HepG2 (cell line): ENCODE data around the gene SIX5. TPM values are rescaled to one million over a fixed set of nuclear protein-coding genes. Genes with fewer than 3 reads are reported as not detected.

ENCODE experiments used
- ATAC-seq: fragments of 200-7000 bp; cut with Tn5 transposase; 3 replicates; pipeline ENCODE4 v1.9.1; 2020; ENCODE audit warnings: mild to moderate bottlenecking, moderate library complexity
- BruUV-seq: library from RNA; stranded (reverse); fragments of 400-500 nt; replicated peaks from 2 replicates; lab custom pipeline; 2021; lab: Mats Ljungman, UMichigan
- CTCF ChIA-PET: fragments of 300-600 bp; formaldehyde crosslinking; extraction: SDS; loops from one replicate; lab custom pipeline; 2021; ENCODE audit warnings: low total read pairs, inconsistent platforms, low intra/inter-chr PET ratio; lab: Yijun Ruan, JAX
- POLR2A ChIA-PET: fragments of 350-600 bp; sonication (Branson Sonifier 250); formaldehyde crosslinking; loops from one replicate; lab custom pipeline; 2020; ENCODE audit warnings: antibody characterized with exemption, inconsistent platforms; lab: Yijun Ruan, JAX
- DNase-seq: peaks from one replicate; pipeline ENCODE4 v3.0.0-alpha.2; 2015; ENCODE audit warnings: low spot score
- FAIRE-seq: peaks from 3 replicates; lab custom pipeline; 2011; peaks lifted over from hg19 to GRCh38; lab: Jason Lieb, UNC
- H2AFZ ChIP-seq: one replicate; pipeline ENCODE4 v1.6.1; 2011; ENCODE audit warnings: low read length, inconsistent platforms
- H3K27ac ChIP-seq: fragments of 300-600 bp; 3 replicates; pipeline ENCODE4 v1.8.0; 2011; ENCODE audit warnings: mixed run types, mild to moderate bottlenecking, mixed read lengths, low read length, inconsistent platforms; ENCODE audit not compliant: insufficient read depth; ENCODE audit errors: extremely low read length
- H3K27me3 ChIP-seq, 2 experiments: fragments of 200-600 bp in 1 of 2; 2 replicates in 1 of 2; 3 replicates in 1 of 2; pipeline versions ENCODE4 v1.6.0 to v1.8.0; 2011; ENCODE audit warnings: low read length in 2 of 2, mild to moderate bottlenecking in 2 of 2, moderate library complexity in 2 of 2, inconsistent platforms in 1 of 2; ENCODE audit not compliant: insufficient read depth in 2 of 2, control insufficient read depth in 1 of 2
- H3K36me3 ChIP-seq, 2 experiments: fragments of 200-600 bp in 1 of 2; replicated peaks in 1 of 2; 2 replicates in 1 of 2; 3 replicates in 1 of 2; pipeline versions ENCODE4 v1.5.1 to v1.8.0; 2011; ENCODE audit warnings: low read length in 2 of 2, inconsistent platforms in 1 of 2; ENCODE audit not compliant: insufficient read depth in 2 of 2, control insufficient read depth in 1 of 2
- H3K4me1 ChIP-seq: 2 replicates; pipeline ENCODE4 v1.5.1; 2012; ENCODE audit warnings: low read length, inconsistent platforms; ENCODE audit not compliant: insufficient read depth
- H3K4me2 ChIP-seq: 2 replicates; pipeline ENCODE4 v1.6.0; 2011; ENCODE audit warnings: low read depth, low read length, inconsistent platforms
- H3K4me3 ChIP-seq, 3 experiments: fragments of 200-600 bp in 1 of 3; sonication (generic), shearing (Covaris generic) in 1 of 3; replicated peaks in 1 of 3; 2 replicates each; pipeline ENCODE4 v1.5.1; 2011 to 2016; ENCODE audit warnings: low read length in 3 of 3, inconsistent platforms in 2 of 3, low read depth in 2 of 3, mild to moderate bottlenecking in 2 of 3, control low read depth in 1 of 3, mixed read lengths in 1 of 3; ENCODE audit not compliant: insufficient read depth in 1 of 3
- H3K79me2 ChIP-seq: one replicate; pipeline ENCODE4 v1.6.1; 2011; ENCODE audit warnings: low read length, inconsistent platforms; ENCODE audit not compliant: insufficient read depth
- H3K9ac ChIP-seq: 2 replicates; pipeline ENCODE4 v1.6.0; 2011; ENCODE audit warnings: mild to moderate bottlenecking, low read depth, low read length, inconsistent platforms; ENCODE audit not compliant: insufficient read depth
- H3K9me3 ChIP-seq: 2 replicates; pipeline ENCODE4 v1.5.1; 2012; ENCODE audit warnings: mild to moderate bottlenecking, low read length
- H4K20me1 ChIP-seq: 2 replicates; pipeline ENCODE4 v1.6.0; 2011; ENCODE audit warnings: inconsistent platforms, mild to moderate bottlenecking, low read length, moderate library complexity; ENCODE audit not compliant: insufficient read depth
- ADNP ChIP-seq: sonication (generic); formaldehyde crosslinking; IDR thresholded peaks from 2 replicates; pipeline ENCODE4 v1.4.0; 2020; ENCODE audit warnings: missing genetic modification reagents
- ELF4 ChIP-seq: sonication (generic); formaldehyde crosslinking; IDR thresholded peaks from 2 replicates; pipeline ENCODE4 v1.5.0; 2020; ENCODE audit warnings: missing genetic modification reagents, mild to moderate bottlenecking, moderate library complexity, borderline replicate concordance
- ZNF629 ChIP-seq: sonication (generic); formaldehyde crosslinking; conservative IDR thresholded peaks from 2 replicates; pipeline ENCODE4 v1.5.0; 2020; ENCODE audit warnings: missing genetic modification reagents
- WGBS: methylation state at CpG from one replicate; pipeline ENCODE4 v1.1.6; 2017; ENCODE audit warnings: low lambda C conversion rate; 5-methylcytosine and 5-hydroxymethylcytosine counted together
- in situ Hi-C: cut with HindIII; loops from 2 replicates; pipeline ENCODE4 v1.10.0; 2017; ENCODE audit warnings: low pct_unique_long_range_greater_than_20kb; ENCODE audit not compliant: extremely low pct_ligation_motif_present
- intact Hi-C: fragments of 100-400 bp; cut with micrococcal nuclease; formaldehyde crosslinking; loops from one replicate; pipeline ENCODE4 v1.10.0; 2022; ENCODE audit not compliant: unreplicated experiment
- polyA plus RNA-seq, 8 experiments: library from polyadenylated mRNA; depleted of rRNA in 3 of 8; stranded (reverse) in 7 of 8; unstranded in 1 of 8; fragments of >200 nt; fragmentation: Illumina TruSeq in 4 of 8; extraction: Trizol in 4 of 8; gene quantifications; 2 replicates each; pipeline versions ENCODE4 v1.2.1 to v1.2.3, GENCODE V29; 2011 to 2016; ENCODE audit warnings: low read depth in 4 of 8, missing spikeins in 1 of 8, mixed read lengths in 1 of 8; ENCODE audit not compliant: insufficient read depth in 1 of 8
- total RNA-seq, 5 experiments: library from RNA; depleted of rRNA; stranded (reverse); fragments of >200 nt; fragmentation: Illumina TruSeq; extraction: Trizol; gene quantifications; 2 replicates each; pipeline ENCODE4 v1.2.3, GENCODE V29; 2016; ENCODE audit warnings: low read depth in 1 of 5

The SIX5 gene
- total and polyA plus RNA-seq, 2 of the 13 experiments (the other 11 are each of a cell fraction or from before 2014, with no cell fraction given) = 7.7 to 10.5 TPM

- Histone ChIP-seq H3K27me3 (peaks cover 0 to 9% of the 10 kb centered on the region in 2 experiments; a peak in 2 of 5 replicates), H3K4me1 (peaks cover 20% of the 10 kb centered on the region), H4K20me1 (no peaks in the 10 kb centered on the region), H3K4me2 (peak overlapping the region; percentile 100; the same call in 1 of the 2 replicates), H3K79me2 (peaks cover 14% of the 10 kb centered on the region), H3K4me3 (peak overlapping the region in 2 of 3 experiments; percentile 93 to 94; a peak in 2 of 6 replicates), H3K9ac (peak overlapping the region; percentile 88; the same call in 1 of the 2 replicates), H3K9me3 (no peaks in the 10 kb centered on the region), H3K27ac (no peak overlapping the region), H3K36me3 (peaks cover 11 to 30% of the 10 kb centered on the region in 2 experiments), H2AFZ (no peak overlapping the region)
- in situ Hi-C loops = no loop called here
- TF ChIP-seq ELF4 (CRISPR knock-in tag) = no peak
- FAIRE-seq = no peak
- intact Hi-C loops = no loop called here
- WGBS = 98% methylated on average over 8 of the region's 8 CpGs
- DNase-seq = no peak
- no TSS peak for BruUV-seq
- ChIA-PET POLR2A (interaction anchor here (1.5 to 2.3 kb wide), 2 partner anchors 9 to 20 kb away, joined by 3 to 14 read pairs; partner anchors contain the start of gene DMPK), CTCF (no interaction called here)
- ATAC-seq = no peak
Measured at GRCh38 chr19:45790942-45791341, 21.9 kb upstream of the SIX5 start.

GRCh38 chr19:45789035-45789786, 20.2 kb upstream of the SIX5 start:
- Histone ChIP-seq H3K27me3 (peaks cover 0 to 3% of the 10 kb centered on the region in 2 experiments; a peak in 2 of 5 replicates), H3K4me2 (no peak overlapping the region), H3K4me1 (peaks cover 20% of the 10 kb centered on the region), H2AFZ (no peak overlapping the region), H4K20me1 (no peaks in the 10 kb centered on the region), H3K9ac (no peak overlapping the region), H3K27ac (no peak overlapping the region), H3K9me3 (no peaks in the 10 kb centered on the region), H3K79me2 (peaks cover 14% of the 10 kb centered on the region), H3K4me3 (no peak overlapping the region), H3K36me3 (peaks cover 12 to 30% of the 10 kb centered on the region in 2 experiments)
- no peak for ATAC-seq
- WGBS = 98% methylated on average over 15 of the region's 15 CpGs
- POLR2A ChIA-PET = no interaction called here
- in situ Hi-C loops (no loop called here), intact Hi-C loops (no loop called here)
- DNase-seq = no peak
- no TSS peak for BruUV-seq
- CTCF ChIA-PET = no interaction called here
- TF ChIP-seq ADNP = no peak
- TF ChIP-seq ZNF629 (CRISPR knock-in tag) = peak; percentile 73
- FAIRE-seq = no peak
